DND-41 (cell line): ENCODE data around the gene LILRB5.

Source experiments
- EZH2 ChIP-seq: IDR thresholded peaks from 3 replicates; pipeline ENCODE4 v1.6.1; 2012; ENCODE audit warnings: borderline replicate concordance, low read depth, mild to moderate bottlenecking, moderate library complexity, low read length, inconsistent platforms; ENCODE audit not compliant: severe bottlenecking
- TF ChIP-seq, protein P1 (sequence below): IDR thresholded peaks from 2 replicates; pipeline ENCODE4 v1.5.1; 2012; ENCODE audit warnings: borderline replicate concordance, low read length, moderate library complexity, mild to moderate bottlenecking; ENCODE audit not compliant: poor library complexity, severe bottlenecking; ENCODE audit errors: extremely low read depth

DNA sequence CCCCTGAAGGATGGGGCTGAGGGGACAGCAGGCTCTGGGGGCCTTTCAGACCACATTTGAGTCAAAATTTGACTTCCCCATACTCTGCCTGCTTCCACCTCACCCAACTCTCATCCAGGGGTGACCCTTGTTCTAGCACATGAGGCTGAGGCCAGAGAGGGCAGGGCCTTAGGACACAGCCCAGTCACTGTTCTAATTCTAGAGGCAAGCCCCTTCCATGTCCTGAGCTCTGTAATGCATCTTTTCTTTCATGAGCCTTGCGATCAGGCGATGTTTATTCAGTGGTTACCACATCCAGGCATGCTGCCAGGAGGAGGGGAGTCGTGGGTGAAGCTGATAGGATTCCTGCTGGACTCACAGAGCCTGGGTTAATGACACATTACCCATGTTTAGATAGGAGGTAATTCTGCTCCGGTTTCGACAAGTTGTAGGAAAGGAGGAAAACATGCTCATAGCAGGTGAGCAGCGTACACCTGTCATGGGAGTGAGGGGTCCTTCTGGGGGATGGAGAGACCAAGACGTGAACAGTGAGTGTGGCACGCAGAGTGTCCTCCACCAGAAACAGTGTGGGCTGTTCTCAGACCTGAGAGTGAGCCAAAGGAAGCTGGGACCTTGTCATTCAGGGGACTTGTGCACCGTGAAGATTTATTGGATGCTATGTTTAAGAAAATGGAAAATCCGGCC is 47.1 kb downstream of the LILRB5 start:
- TF ChIP-seq, protein P1, sequence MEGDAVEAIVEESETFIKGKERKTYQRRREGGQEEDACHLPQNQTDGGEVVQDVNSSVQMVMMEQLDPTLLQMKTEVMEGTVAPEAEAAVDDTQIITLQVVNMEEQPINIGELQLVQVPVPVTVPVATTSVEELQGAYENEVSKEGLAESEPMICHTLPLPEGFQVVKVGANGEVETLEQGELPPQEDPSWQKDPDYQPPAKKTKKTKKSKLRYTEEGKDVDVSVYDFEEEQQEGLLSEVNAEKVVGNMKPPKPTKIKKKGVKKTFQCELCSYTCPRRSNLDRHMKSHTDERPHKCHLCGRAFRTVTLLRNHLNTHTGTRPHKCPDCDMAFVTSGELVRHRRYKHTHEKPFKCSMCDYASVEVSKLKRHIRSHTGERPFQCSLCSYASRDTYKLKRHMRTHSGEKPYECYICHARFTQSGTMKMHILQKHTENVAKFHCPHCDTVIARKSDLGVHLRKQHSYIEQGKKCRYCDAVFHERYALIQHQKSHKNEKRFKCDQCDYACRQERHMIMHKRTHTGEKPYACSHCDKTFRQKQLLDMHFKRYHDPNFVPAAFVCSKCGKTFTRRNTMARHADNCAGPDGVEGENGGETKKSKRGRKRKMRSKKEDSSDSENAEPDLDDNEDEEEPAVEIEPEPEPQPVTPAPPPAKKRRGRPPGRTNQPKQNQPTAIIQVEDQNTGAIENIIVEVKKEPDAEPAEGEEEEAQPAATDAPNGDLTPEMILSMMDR, result no peak
- TF ChIP-seq EZH2, result no peak
